Smooth muscle cell (in vitro differentiated cells): ENCODE measurements around the gene KIF9. TPM values are rescaled to one million over a fixed set of nuclear protein-coding genes. Genes with fewer than 3 reads are reported as not detected.

Experiments used
- DNase-seq: peaks from one replicate; lab custom pipeline; 2025; ENCODE audit not compliant: unreplicated experiment; lab: John Stamatoyannopoulos, UW
- H2AFZ ChIP-seq: fragments of 200-600 bp; sonication (generic); 2 replicates; pipeline ENCODE4 v1.6.0; 2016; ENCODE audit warnings: antibody characterized with exemption, low read depth, mild to moderate bottlenecking
- H3F3A ChIP-seq: fragments of 200-600 bp; sonication (generic); 2 replicates; pipeline ENCODE4 v1.6.0; 2017; ENCODE audit warnings: antibody characterized with exemption, low read depth
- H3K27ac ChIP-seq: fragments of 200-600 bp; sonication (generic); 2 replicates; pipeline ENCODE4 v1.5.1; 2016; ENCODE audit warnings: low read depth, mild to moderate bottlenecking
- H3K27me3 ChIP-seq: fragments of 200-600 bp; sonication (generic); 2 replicates; pipeline ENCODE4 v1.6.1; 2016; ENCODE audit warnings: low read depth, mild to moderate bottlenecking
- H3K36me3 ChIP-seq: fragments of 200-600 bp; sonication (generic); 2 replicates; pipeline ENCODE4 v1.5.1; 2016; ENCODE audit warnings: low read depth
- H3K4me1 ChIP-seq: fragments of 200-600 bp; sonication (generic); 2 replicates; pipeline ENCODE4 v1.5.1; 2016; ENCODE audit warnings: low read depth
- H3K4me2 ChIP-seq: fragments of 200-600 bp; sonication (generic); 2 replicates; pipeline ENCODE4 v1.6.0; 2016; ENCODE audit warnings: mild to moderate bottlenecking
- H3K4me3 ChIP-seq: fragments of 200-600 bp; sonication (generic); 2 replicates; pipeline ENCODE4 v1.5.1; 2016; ENCODE audit warnings: mild to moderate bottlenecking
- H3K79me2 ChIP-seq: fragments of 200-600 bp; sonication (generic); 2 replicates; pipeline ENCODE4 v1.6.0; 2016; ENCODE audit warnings: low read depth, mild to moderate bottlenecking
- H3K9ac ChIP-seq: fragments of 200-600 bp; sonication (generic); 2 replicates; pipeline ENCODE4 v1.6.0; 2016; ENCODE audit warnings: low read depth
- H3K9me3 ChIP-seq: fragments of 200-600 bp; sonication (generic); replicated peaks from 2 replicates; pipeline ENCODE4 v1.5.1; 2016; ENCODE audit warnings: low read depth
- H4K20me1 ChIP-seq: fragments of 200-600 bp; sonication (generic); 2 replicates; pipeline ENCODE4 v1.6.0; 2016; ENCODE audit warnings: low read depth
- CTCF ChIP-seq: fragments of 200-600 bp; sonication (generic); IDR thresholded peaks from 2 replicates; pipeline ENCODE4 v1.5.1; 2017; ENCODE audit warnings: borderline replicate concordance, mild to moderate bottlenecking, antibody characterized with exemption; ENCODE audit not compliant: insufficient read depth, poor library complexity, severe bottlenecking
- WGBS: methylation state at CpG from one replicate; pipeline ENCODE4 v1.1.7; 2016; ENCODE audit warnings: low lambda C conversion rate; 5-methylcytosine and 5-hydroxymethylcytosine counted together
- polyA plus RNA-seq: library from polyadenylated mRNA; unstranded; fragments of >200 nt; fragmentation: Nextera tagmentation; extraction: Ambion mirVana; gene quantifications from 2 replicates; pipeline ENCODE4 v1.2.1, GENCODE V29; 2016
- total RNA-seq: library from RNA; depleted of rRNA; stranded (reverse); fragments of >200 nt; gene quantifications from 2 replicates; pipeline ENCODE4 v1.2.3, GENCODE V29; 2014

Gene KIF9
- total and polyA plus RNA-seq, 2 experiments from 2014 or later: 2.2 to 6.5 TPM

- Histone ChIP-seq H3K36me3 (no peaks in the 10 kb centered on the region), H3K4me2 (no peak overlapping the region), H3K9me3 (no peaks in the 10 kb centered on the region), H2AFZ (no peak overlapping the region), H3F3A (no peaks in the 10 kb centered on the region), H3K4me1 (no peaks in the 10 kb centered on the region), H3K79me2 (no peaks in the 10 kb centered on the region), H3K4me3 (no peak overlapping the region), H3K27ac (no peak overlapping the region), H3K9ac (no peak overlapping the region), H3K27me3 (no peaks in the 10 kb centered on the region), H4K20me1 (no peaks in the 10 kb centered on the region)
- DNase-seq: no peak
- 91% methylated on average over 2 of the region's 2 CpGs for WGBS
- no peak for TF ChIP-seq CTCF
These were observed 37.3 kb downstream of the KIF9 start for GRCh38 chr3:47245271-47245670.

- Histone ChIP-seq H3K79me2 (no peaks in the 10 kb centered on the region), H3K4me1 (no peaks in the 10 kb centered on the region), H2AFZ (no peak overlapping the region), H3K9ac (no peak overlapping the region), H3K4me3 (no peak overlapping the region), H3K36me3 (no peaks in the 10 kb centered on the region), H3K4me2 (no peak overlapping the region), H3K27ac (no peak overlapping the region), H3K9me3 (no peaks in the 10 kb centered on the region), H3F3A (no peaks in the 10 kb centered on the region), H3K27me3 (no peaks in the 10 kb centered on the region), H4K20me1 (no peaks in the 10 kb centered on the region)
- WGBS: 93% methylated on average over 10 of the region's 10 CpGs
- no peak for DNase-seq
- TF ChIP-seq CTCF: no peak
These were observed 38.0 kb downstream of the KIF9 start for GRCh38 chr3:47244531-47245100.

GRCh38 chr3:47243419-47244147 is 39.0 kb downstream of the KIF9 start:
- no peaks in the 10 kb centered on the region for H3K27me3 ChIP-seq
- no peaks in the 10 kb centered on the region for H3F3A ChIP-seq
- H3K4me1 ChIP-seq: no peaks in the 10 kb centered on the region
- no peaks in the 10 kb centered on the region for H3K36me3 ChIP-seq
- no peak overlapping the region for H3K4me3 ChIP-seq
- H3K27ac ChIP-seq: no peak overlapping the region
- no peak overlapping the region for H3K9ac ChIP-seq
- H4K20me1 ChIP-seq: no peaks in the 10 kb centered on the region
- no peak overlapping the region for H2AFZ ChIP-seq
- no peak for DNase-seq
- 84% methylated on average over 9 of the region's 9 CpGs for WGBS
- H3K9me3 ChIP-seq: no peaks in the 10 kb centered on the region
- no peaks in the 10 kb centered on the region for H3K79me2 ChIP-seq
- TF ChIP-seq CTCF: no peak
- no peak overlapping the region for H3K4me2 ChIP-seq

GRCh38 chr3:47239929-47240328 is 42.7 kb downstream of the KIF9 start:
- H3K4me1 ChIP-seq: no peaks in the 10 kb centered on the region
- H3F3A ChIP-seq: no peaks in the 10 kb centered on the region

More at GRCh38 chr3:47239929-47240328, 42.7 kb downstream of the KIF9 start:
- no peaks in the 10 kb centered on the region for H3K79me2 ChIP-seq
- no peaks in the 10 kb centered on the region for H4K20me1 ChIP-seq
- no peak overlapping the region for H3K9ac ChIP-seq
- no peak overlapping the region for H3K4me3 ChIP-seq
- no peak for DNase-seq
- H3K9me3 ChIP-seq: no peaks in the 10 kb centered on the region
- TF ChIP-seq CTCF: no peak
- H3K4me2 ChIP-seq: no peak overlapping the region
- no peak overlapping the region for H3K27ac ChIP-seq
- H3K27me3 ChIP-seq: no peaks in the 10 kb centered on the region
- no peaks in the 10 kb centered on the region for H3K36me3 ChIP-seq
- 92% methylated on average over 6 of the region's 6 CpGs for WGBS
- H2AFZ ChIP-seq: no peak overlapping the region
